GM11168 (cell line): ENCODE data around the gene NOP9.
"Not testable (repeated sequence)": the region's sequence is repeated elsewhere in the genome, so short reads cannot be mapped to it uniquely, and the experiment has no call there.

Experiments used
- in situ Hi-C: fragments of 300-500 bp; cut with MboI; formaldehyde crosslinking; loops from one replicate; pipeline ENCODE4 v1.12.0; 2022; ENCODE audit warnings: low sequenced_read_pairs; ENCODE audit not compliant: unreplicated experiment

NOP9 gene

DNA sequence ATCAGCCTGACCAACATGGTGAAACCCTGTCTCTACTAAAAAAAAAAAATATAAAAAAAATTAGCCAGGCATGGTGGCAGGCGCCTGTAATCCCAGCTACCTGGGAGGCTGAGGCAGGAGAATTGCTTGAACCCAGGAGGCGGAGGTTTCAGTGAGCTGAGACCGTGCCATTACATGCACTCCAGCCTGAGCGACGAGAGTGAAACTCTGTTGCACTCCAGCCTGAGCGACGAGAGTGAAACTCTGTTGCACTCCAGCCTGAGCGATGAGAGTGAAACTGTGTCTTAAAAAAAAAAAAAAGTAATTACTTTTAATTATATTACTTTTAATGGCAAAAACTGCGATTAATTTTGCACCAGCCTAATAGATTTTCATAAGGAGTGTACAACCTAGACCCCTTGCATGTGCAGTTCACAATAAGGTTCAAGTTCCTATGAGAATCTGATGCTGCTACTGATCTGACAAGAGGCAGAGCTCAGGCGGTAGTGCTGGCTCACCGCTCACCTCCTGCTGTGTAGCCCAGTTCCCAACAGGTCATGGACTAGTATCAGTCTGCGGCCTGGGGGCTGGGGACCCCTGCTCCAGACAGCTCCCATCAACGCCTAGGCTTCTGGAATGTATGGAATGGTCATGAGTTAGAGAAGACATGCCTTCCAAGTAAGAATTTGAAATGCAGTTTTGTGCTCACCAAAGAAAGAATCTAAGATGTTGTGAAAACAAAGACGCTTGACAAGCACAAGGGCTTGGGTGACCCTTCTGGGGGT lies 21.7 kb downstream of the NOP9 start:
- in situ Hi-C loops, result no loop called here

DNA sequence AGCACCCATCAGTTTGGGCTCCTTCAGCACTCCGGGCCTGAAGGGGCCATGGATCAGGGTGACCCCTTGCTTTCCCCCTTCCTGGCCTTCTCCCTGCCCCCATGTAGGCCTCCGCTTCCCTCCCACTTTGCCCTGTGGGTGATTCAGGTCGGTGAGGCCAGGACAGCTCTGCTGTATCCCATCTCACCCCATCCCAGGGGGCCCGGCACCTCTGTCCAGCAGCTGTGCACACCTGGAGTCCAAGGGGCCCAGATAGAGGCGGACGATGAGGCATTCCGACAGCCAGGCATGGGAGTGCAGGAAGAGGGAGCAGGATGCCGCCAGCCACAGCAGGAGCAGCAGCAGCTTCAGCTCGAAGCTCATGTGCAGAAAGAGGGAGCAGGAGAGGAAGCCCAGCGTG lies 23.0 kb downstream of the NOP9 start:
- in situ Hi-C loops, result no loop called here

DNA sequence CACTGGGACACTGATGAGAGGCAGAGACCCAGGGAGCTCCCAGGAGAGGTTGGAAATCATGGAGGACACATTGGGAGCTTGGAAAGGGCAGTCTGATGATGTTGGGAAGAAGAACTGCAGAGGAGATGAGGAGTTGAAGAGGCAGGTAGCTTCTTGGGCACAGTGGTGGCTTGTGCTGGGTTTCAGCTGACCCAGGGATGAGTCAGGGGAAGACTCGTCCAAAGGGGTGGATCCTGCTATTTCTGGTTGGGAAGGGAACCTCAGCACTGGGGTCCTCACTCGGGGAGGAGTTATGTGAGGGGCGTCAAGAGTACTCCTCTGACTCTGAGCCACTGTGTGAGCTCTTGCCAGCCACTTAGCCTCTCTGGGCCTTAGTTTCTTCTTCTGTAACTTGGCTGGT lies 23.7 kb downstream of the NOP9 start:
- in situ Hi-C loops, result no loop called here

DNA sequence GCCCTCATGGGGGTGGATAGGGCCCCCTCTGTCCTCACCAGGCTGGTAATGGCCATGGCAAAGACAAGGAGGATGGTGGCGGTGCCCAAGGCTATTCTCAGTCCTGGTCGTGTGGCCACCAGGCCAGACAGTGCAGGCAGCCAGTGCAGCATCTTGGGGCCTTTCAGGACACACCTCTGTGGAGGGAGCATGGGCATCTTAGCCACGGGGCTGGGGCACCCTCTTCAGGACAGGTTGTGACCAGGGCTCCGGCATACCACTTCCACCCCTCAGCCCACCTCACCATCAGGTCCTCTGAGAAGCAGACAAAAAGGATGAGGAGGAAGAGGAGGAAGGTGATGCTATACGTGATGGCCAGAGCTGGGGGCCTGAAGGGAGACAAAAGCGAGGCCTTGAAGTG lies 24.4 kb downstream of the NOP9 start:
- in situ Hi-C loops, result no loop called here

GRCh38 chr14:24325041-24325530 lies 25.4 kb downstream of the NOP9 start:
- in situ Hi-C loops, result no loop called here

DNA sequence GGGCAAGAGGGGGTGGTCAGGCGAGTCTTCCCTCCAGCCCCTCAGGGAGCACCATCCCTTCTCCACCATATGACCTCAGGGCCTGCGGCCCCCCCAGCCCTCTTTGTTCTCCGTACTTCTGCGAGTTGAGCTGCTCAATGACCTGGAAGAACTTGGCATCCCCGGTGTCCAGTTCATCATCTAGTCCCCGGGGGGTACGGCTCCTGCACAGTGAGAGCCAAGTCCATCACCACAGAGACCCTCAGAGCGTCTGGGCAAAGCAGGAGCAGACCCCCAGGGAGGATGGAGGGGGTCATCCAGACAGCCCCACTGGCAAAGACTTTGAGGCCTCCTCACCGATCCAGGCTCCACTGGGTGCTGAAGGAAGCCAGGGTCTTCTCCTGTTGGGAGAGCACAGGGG lies 26.3 kb downstream of the NOP9 start:
- in situ Hi-C loops, result no loop called here

GRCh38 chr14:24327303-24327702 lies 27.7 kb downstream of the NOP9 start:
- in situ Hi-C loops, result no loop called here

GRCh38 chr14:24327914-24328313 lies 28.3 kb downstream of the NOP9 start:
- in situ Hi-C loops, result not testable (repeated sequence)

GRCh38 chr14:24329073-24329663 lies 29.5 kb downstream of the NOP9 start:
- in situ Hi-C loops, result no loop called here

- in situ Hi-C loops, result loop anchor here (5.0 kb wide), 1 partner anchor 108 kb away; no protein-coding TSS in a partner anchor
Measured at GRCh38 chr14:24329736-24330135, 30.1 kb downstream of the NOP9 start.

DNA sequence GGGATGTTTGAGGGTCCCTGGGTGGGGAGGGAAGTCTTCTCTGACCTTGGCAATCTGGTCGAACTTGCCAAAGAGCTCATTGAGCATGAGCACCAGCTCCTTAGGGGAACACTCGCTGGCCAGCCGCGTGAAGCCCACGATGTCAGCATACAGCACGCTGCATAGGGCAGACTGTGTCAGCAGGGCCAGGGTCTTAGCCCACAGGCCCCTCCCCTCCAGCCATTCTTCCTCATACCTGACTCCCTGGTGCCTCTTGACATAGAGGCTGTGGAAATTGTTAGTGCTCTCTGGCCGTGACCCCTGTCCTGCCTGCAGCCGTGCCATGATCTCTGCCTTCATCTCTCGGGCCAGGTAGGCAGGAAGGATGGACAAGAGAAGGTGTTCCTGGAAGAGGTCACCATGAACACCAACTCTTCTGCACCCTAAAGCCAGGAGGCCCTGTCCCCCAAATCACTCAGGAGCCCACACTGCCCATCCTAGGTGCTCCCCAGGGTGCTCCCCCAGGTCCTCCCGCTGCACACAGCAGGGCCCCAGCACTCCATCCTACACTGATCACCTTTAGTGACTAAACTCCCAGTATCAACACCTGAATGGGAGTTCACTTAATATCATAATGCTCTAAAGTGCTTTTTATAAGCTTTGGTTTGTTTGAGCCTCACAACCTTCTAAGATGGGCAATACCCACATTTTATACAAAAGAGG lies 31.5 kb downstream of the NOP9 start:
- in situ Hi-C loops, result loop anchor here (5.0 kb wide), 1 partner anchor 106 kb away; no protein-coding TSS in a partner anchor

- in situ Hi-C loops, result loop anchor here (5.0 kb wide), 1 partner anchor 106 kb away; no protein-coding TSS in a partner anchor
Measured at GRCh38 chr14:24331731-24332267, 32.1 kb downstream of the NOP9 start.

DNA sequence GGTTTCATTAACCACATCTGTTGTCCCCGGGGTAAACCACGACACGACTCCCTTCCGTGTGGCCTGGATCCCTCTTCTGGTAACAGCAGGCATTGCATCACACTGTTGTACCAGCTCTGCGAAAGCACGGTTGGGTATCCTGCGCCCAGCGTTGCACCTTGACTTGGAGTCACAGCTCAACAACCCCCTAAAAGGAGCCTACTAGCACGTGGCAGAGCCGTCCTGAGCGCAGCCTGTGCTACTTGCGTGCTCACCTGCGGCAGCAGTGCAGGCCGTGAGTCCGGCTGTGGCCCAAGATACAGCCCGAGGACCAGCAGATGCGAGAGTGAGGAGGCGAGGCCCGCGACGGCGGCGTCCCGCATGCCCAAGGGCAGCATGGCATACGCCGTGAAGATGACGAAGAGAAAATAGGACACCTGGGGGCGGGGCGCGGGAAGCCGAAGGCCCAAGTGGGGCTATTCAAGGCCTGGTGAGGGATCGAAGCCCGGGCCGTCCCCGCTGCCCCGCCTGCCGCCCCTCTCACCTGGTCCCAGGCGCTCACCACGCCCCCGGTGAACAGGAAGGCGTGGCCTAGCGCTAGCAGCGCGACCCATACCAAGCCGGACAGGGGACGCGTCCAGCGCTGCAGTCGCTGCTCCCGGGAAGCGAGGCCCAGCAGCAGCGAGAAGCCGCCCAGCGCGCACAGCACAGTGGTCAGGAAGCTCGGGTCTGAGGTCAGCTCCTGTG lies 32.8 kb downstream of the NOP9 start:
- in situ Hi-C loops, result loop anchor here (5.0 kb wide), 1 partner anchor 105 kb away; no protein-coding TSS in a partner anchor

- in situ Hi-C loops, result loop anchor here (5.0 kb wide), 1 partner anchor 103 kb away; no protein-coding TSS in a partner anchor
Measured at GRCh38 chr14:24334431-24335291, 35.0 kb downstream of the NOP9 start, which contains the start of gene ADCY4. Gene ADCY4 (minus strand): TSS chr14:24335071. CDS start chr14:24334652, 419 bp downstream.

DNA sequence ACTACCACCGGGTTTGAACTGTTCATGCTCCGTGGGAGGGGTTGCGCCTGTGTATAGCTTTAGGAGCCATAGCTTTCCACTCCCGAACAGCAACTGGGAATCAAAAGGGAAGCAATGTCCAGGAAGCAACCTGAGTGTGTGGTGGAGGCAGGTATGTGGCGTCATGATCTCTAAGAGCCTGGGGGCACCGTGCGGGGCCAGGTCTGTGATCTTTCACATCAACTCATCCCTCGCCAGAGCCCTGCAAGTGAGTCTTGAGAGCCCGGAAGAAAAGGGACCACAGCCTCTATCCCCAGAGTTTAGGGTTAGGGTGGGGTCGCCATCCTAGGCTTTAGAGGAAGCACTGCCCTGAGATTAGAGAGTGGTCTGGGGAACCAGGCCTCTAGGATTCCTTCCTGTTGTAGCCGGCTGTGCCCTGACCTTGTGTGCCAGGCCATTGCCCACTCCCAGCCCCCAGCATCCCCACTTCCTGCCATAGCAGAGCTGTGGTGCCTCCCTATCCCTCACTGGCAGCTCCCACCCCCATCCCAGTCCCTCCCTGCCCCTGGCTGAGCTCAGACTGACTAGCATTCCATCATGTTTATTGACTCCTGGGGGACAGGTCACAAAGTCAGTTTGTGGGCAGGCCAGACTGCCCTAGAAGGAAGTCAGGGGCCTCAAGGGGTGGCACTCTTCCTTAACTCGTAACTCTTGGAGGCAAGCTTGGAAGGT lies 36.0 kb downstream of the NOP9 start:
- in situ Hi-C loops, result no loop called here

DNA sequence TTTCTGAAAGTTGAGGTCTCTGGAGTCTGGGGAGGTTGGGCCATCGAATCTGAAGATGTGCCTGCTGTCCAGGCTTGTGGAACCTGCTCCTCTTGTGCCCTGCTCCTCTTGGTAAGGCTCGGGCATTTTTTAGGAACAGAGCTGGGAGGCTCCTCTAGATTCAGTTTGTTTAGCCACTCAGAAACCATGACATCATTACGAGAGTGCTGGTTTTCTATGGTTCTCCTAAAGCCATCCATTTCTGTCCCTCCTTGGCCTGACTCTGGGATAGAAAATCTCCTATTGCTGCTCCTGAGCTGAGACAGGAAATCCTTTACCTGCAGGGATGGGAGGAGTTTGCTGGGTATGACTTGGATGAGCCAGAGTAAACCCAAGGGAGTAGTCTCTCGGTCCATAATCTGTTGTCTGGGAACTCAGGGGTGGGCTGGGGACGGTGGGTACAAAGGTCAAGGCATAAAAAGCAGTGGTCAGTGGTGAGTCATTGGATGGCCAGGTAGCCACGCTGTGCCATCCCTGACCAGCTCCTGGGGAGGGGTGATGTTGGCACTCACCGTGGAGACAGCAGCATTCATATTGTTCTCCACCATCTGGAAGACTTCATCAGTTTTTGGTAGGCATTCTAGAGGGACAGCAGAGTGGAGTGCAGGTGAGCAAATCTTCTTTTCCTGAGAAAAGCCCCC lies 37.6 kb downstream of the NOP9 start:
- in situ Hi-C loops, result no loop called here

DNA sequence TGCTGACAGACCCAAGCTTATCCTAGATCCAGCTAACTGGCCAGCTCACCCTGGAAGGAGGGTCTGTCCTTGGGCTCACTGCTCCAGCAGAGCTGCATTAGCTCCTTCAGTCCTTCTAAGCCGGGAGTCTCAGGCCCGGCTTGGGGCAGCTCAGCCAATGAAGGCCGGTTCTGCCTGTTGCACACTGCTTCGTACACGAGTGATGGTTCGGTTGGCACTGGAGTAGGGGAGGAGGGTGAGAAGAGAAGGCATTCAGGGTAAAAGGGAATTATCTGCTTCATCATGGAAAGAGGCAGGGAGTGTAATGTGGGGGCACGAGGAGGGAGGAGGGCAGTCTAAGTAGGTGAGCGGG lies 38.1 kb downstream of the NOP9 start:
- in situ Hi-C loops, result no loop called here

GRCh38 chr14:24338843-24339242 lies 39.2 kb downstream of the NOP9 start:
- in situ Hi-C loops, result no loop called here
